Measurements from ENCODE around the gene CADM4.

DNA sequence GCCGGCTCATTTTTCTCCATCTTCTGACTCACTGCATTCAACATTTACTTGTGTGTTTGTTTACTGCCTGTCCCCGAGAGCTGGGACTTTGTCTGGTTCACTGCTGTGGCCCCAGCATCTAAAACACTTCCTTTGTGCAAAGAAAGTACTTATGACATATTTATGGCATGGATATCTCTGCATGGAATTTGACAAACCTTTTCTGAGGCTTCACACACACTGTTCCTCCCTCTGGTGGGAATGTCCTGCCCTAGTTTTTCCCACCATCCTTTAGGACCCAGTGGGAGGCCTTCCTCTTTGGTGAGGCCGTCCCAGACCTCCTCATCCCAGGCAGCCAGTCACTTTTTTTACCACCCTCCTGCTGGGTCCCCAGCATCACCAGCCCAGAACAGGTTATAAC is 29.2 kb downstream of the CADM4 start:
- TF ChIP-seq POLR2AphosphoS5 (IDR thresholded peaks at IDR 0.05), result no peak
- TF ChIP-seq, protein P1, sequence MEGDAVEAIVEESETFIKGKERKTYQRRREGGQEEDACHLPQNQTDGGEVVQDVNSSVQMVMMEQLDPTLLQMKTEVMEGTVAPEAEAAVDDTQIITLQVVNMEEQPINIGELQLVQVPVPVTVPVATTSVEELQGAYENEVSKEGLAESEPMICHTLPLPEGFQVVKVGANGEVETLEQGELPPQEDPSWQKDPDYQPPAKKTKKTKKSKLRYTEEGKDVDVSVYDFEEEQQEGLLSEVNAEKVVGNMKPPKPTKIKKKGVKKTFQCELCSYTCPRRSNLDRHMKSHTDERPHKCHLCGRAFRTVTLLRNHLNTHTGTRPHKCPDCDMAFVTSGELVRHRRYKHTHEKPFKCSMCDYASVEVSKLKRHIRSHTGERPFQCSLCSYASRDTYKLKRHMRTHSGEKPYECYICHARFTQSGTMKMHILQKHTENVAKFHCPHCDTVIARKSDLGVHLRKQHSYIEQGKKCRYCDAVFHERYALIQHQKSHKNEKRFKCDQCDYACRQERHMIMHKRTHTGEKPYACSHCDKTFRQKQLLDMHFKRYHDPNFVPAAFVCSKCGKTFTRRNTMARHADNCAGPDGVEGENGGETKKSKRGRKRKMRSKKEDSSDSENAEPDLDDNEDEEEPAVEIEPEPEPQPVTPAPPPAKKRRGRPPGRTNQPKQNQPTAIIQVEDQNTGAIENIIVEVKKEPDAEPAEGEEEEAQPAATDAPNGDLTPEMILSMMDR (IDR thresholded peaks at IDR 0.05 in 8 of 11, conservative IDR thresholded peaks at IDR 0.05 in 3 of 11), result no peak
